22Rv1 (cell line): ENCODE data around the gene CPLX1.

Experiments used
- CTCF ChIP-seq: fragments of 450-650 bp; IDR thresholded peaks from 2 replicates; pipeline ENCODE4 v1.5.1; 2017; ENCODE audit warnings: mild to moderate bottlenecking
- ZFX ChIP-seq: fragments of 450-650 bp; IDR thresholded peaks from 2 replicates; pipeline ENCODE4 v1.6.1; 2017; ENCODE audit warnings: antibody characterized with exemption, borderline replicate concordance

- TF ChIP-seq CTCF (no peak), ZFX (no peak)
Measured at GRCh38 chr4:836750-837301, 10.9 kb upstream of the CPLX1 start.
